ENCODE data around the gene DYNC2H1. TPM values are rescaled to one million over a fixed set of nuclear protein-coding genes. Genes with fewer than 3 reads are reported as not detected.

Gene DYNC2H1
- polyA plus RNA-seq, 3 donors = 39.1 to 48.3 (median 45.1) TPM

DNA sequence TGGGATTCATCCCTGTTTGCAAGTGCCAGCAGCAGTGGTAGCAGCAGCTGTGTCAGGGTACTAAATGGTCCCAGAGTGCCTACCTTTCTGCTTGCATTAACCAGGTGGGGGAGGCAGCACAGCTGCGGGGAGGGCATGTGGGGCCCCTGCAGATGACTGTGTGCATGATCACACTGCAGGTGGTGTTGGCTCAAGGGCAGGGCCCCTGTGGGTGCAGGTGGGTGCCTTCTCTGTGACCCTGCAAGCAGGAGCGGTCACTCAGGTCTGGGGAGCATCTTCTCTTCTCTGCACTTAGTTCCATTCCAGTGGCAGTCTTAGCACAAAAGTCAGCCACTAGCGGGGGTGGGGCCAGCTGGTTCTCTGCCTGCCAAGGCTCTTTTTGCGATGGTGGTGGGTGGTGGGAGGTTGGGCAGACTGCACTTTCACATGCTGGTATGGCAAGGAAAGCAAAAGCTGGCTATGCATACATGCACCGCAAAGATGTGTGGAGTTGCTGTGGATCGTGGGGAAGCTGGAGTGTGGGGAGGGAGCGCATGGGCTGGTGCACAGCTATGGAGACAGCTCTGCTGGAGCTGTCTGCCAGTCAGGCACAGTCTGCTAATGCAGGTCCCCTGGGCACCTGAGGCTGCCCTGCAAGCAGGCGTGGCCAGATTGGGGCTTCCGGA lies 157.1 kb downstream of the DYNC2H1 start:
- DNase-seq (ENCODE audit: low read depth in 3 of 3, low spot score in 2 of 3) = no peak

DNA sequence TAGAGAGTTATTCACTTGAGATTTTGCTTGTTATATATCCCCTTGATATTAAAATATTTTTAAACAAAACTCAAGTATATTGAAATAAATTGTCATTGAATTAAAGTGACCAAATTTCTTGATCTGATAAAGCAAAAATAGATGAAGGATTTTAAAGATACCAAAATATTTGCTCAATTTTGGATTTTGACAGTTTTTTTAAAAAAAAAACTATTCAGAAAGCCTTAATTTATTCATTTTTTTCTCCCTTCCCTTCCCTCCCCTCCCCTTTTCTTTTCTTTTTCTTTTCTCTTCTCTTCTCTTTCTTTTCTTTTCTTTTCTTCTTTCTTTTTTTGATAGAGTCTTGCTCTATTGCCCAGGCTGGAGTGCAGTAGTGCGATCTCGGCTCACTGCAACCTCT lies 163.7 kb downstream of the DYNC2H1 start:
- DNase-seq (ENCODE audit: low read depth in 3 of 3, low spot score in 2 of 3) = no peak

DNA sequence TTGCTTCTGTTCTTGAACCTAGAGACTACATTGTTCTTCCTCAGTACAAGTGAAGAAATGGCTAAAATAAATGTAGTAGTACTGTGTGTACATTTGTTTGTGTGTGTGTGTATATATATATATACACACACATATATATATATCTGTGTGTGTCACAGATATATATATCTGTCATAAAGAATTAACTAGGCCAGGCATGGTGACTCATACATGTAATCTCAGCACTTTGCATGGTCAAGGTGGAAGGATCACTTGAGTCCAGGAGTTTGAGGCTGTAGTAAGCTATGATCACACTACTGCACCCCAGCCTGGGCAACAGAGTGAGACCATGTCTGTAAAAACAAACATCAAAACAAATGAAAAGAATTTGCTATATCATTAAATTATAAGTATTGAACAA lies 164.8 kb downstream of the DYNC2H1 start:
- DNase-seq (ENCODE audit: low read depth in 3 of 3, low spot score in 2 of 3) = no peak

DNA sequence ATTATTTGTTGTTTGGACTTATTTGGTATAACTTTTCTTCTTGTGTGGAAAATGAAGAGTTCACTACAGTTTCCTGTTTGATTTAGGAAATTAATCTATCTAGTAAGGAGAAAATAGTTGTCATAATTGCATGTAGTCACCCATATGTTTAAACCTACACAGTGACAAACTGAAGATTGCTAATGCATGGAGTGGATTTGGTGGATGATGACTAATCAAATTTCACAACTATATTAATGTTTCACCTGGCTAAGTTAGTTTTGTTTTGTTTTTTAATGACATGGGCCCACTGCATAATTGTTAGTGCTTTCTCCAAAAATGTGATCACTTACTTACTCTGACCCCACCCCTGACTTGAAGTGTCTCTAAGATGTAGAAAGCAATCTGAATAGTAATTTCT lies 170.6 kb downstream of the DYNC2H1 start:
- no peak for DNase-seq (ENCODE audit: low read depth in 3 of 3, low spot score in 2 of 3)

DNA sequence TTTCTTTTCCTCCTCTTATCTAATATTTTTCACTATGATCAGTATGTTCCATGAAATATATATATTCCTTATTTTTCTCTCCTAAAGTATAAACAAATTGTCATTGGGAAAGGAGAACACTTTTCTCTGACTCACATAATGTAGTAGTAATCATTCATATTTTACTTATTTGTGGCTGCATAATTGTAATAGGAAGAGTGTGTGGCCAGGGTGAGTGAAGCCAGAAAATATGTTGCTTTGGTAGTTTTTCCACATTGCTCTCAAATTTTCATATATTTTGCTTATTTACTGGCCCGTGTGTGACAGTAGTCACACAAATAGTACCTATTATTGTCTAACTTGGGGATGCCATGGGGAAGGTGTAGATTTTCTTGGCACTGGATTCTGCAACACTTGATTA lies 172.1 kb downstream of the DYNC2H1 start:
- DNase-seq (ENCODE audit: low read depth in 3 of 3, low spot score in 2 of 3) = no peak

DNA sequence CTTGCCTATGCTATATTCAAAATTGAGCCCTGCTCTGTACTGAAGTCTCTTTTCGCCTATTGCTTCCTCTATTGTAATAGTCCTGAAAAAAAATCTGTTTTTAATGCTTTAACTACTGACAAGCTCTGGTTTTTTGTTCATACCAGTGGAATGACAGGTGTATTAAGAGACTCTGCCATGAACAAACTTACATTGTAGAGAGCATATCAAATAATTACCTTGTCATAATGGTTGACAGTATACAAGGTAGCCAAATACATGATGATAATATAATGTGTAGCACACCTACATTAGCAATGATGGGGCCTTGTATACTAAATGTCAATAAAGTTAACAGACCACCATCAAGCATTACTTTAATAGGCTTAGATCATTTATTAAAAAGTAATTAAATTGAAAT lies 175.0 kb downstream of the DYNC2H1 start:
- DNase-seq (ENCODE audit: low read depth in 3 of 3, low spot score in 2 of 3) = no peak

DNA sequence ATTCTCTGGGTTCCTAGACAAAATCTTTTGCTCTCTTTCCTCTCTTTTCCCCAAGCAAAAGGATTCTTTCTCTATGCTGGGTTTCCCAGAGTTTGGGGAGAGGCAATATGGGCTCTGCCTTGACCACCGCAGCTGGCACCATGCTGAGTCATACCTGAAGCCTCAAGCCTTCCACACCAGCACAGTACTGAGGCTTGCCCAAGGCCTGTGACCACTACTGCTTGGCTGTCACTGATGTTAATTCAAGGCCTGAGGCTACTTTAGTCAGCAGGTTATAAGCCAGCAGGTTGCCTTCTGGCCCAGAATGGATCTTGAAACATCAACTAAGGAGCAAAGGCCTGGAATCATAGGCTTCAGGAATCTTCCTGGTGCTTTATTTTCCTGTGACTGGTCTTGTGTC lies 185.3 kb downstream of the DYNC2H1 start:
- DNase-seq (ENCODE audit: low read depth in 3 of 3, low spot score in 2 of 3) = no peak

DNA sequence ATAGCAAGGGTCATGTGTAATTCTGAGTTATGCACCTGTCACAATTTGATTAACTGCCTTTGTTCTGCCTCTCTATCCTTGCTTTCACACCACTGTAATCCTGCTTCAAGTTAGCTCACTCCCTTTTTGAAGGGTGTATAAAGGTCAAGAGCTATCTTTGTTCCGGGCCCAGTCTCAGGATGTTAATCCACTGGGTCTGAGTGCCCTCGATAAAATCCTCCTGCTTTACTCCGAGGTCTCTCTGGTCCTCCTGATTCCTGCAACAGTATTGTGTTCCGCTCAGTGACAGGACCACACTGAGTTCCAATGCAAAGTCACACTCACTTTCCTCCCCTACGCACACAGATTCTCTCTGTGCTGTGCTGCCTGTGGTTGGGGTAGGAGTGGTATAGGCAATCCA lies 186.5 kb downstream of the DYNC2H1 start:
- DNase-seq (ENCODE audit: low read depth in 3 of 3, low spot score in 2 of 3) = no peak

DNA sequence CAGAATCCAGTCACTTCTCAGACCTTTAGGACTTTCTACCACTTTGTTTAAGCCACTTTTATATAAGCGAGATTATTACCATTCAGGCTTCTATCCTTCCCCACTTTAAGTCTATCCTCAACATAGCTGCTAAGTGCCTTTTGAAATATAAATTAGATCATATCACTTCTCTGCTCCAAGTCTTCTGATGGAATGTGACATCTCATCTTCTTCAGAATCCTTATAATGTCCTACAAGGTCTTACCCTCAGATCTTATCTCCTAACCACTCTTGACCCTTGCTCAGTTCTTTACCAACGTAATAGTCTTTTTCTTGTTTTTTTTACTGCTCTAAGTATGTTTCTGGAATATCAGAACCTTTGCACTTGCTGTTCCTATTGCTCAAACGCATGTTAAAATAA lies 188.7 kb downstream of the DYNC2H1 start:
- no peak for DNase-seq (ENCODE audit: low read depth in 3 of 3, low spot score in 2 of 3)

DNA sequence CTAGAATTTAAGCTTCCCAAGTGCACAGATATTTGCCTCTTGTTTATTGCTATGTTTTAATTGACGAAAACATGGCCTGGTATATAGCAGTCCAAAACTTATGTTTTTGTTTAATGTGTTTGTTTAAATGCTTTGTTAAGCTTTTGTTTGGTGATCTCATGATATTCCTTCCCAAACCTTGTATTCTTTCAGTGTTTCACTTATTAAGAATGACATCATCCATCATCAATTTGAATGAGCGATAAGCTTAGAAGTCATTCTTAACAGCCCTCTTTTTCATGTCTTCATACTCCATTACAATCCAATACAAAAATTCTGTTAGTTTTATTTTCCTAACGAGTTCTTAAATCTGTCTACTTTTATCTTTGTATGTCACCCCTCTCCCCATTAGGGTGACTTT lies 206.0 kb downstream of the DYNC2H1 start:
- DNase-seq (ENCODE audit: low read depth in 3 of 3, low spot score in 2 of 3) = no peak

DNA sequence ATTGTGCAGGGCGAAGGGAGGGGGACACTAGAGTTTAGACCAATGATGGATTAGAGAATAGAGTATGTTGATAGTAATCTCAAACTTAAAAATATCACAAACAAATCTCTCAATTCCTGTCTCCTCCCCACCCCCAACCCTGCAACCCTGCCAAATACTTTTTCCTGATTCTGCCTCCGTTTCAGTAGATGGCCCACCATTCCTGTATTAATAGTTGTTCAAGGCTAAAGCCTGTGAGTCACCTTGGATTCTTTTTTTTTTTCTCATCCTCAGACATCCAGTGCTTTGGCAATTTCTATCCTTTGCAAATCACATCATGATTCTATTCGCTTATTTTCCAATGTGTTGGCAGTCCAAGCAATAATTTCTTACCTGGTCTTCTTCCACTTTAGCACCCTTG lies 207.9 kb downstream of the DYNC2H1 start:
- DNase-seq (ENCODE audit: low read depth in 3 of 3, low spot score in 2 of 3) = no peak

DNA sequence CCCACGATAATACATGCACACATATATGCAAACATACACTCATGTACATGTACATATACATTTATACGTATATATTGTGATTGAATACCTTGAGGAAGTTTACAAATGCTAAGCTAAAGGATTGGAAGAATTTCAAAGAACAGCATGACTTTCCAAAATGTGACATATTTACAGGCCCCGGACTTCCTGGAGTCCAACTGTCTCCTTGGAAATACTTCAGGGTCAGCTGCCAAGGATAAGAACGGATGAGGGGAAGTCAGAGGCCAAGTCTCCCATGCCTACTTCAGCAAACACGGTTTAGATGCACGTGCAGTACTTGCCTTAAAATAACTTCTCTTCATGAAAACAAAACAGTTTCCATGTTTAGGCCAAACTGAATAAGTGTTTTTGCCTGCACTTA lies 213.6 kb downstream of the DYNC2H1 start:
- DNase-seq (ENCODE audit: low read depth in 3 of 3, low spot score in 2 of 3) = no peak

DNA sequence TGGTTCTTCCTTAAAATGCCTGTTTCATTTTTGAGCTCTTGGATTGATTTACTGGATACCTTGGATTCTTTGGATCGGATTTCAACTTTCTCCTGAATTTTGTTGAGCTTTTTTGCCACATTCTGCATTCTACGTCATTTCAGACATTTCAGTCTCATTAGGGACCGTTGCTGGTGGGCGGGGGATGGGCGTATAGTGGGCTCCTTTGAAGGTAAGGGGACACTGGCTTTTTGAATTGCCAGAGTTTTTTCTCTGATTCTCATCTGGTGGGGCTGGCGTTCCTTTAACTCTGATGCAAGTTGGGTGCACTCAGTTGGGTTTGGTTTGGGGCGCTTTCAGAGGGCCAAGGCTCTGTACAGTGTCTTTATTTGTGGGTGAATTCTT lies 216.5 kb downstream of the DYNC2H1 start:
- DNase-seq (ENCODE audit: low read depth in 3 of 3, low spot score in 2 of 3) = no peak

DNA sequence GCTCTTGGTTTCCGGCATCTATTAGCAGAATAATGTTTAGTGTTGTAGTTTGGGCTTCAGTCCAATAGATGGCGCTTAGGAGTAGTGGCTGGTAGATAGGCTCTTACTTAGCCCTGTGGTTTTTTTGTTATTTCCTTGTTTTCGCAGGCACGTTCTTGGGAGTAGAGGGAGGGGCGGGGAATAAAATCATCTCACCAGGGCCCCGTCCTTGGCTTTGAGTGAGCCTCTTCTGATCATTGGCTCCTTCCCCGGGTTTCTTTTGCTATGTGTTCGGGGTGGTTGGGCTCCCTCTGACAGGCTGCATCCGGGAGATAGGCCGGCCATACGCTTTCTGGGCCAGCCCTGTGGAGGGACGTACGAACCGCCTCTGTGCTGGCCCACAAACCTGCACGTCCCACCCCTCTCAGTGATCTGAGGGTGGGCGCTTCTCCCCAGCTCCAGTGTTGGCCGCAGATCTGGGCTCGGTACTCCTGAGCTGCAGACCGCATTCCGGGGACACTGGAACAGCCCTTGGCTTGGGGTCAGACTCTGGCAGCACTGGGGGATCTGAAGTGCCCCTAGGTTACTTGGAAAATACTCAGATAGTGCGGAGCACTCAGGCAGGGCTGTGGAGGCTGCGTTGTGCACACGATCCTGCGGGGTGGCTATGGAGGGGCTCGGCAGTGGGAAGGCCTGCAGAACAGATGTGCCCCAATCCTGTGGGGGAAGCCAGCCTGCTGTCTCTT lies 217.0 kb downstream of the DYNC2H1 start:
- peak; percentile 16 to 27 (median 23) for DNase-seq (ENCODE audit: low read depth in 3 of 3, low spot score in 2 of 3)

DNA sequence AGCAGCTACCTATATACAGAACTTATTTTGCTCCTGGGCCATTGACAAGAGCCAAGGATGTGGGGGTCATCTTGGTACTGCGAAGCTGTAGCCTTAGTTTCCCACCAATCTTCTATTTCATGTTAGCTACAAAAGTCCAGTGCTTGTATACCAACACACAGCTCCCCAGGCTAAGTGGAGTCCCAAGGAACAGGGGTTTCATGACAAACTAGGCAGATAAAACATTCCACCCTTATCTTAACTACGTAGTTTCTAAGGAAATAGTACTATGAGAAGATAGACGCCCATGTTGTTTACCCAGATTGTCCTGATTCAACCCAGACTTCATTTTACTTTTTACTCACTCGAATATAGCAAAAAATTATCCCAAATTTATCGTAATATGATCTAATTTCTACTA lies 218.5 kb downstream of the DYNC2H1 start:
- DNase-seq (ENCODE audit: low read depth in 3 of 3, low spot score in 2 of 3) = no peak

DNA sequence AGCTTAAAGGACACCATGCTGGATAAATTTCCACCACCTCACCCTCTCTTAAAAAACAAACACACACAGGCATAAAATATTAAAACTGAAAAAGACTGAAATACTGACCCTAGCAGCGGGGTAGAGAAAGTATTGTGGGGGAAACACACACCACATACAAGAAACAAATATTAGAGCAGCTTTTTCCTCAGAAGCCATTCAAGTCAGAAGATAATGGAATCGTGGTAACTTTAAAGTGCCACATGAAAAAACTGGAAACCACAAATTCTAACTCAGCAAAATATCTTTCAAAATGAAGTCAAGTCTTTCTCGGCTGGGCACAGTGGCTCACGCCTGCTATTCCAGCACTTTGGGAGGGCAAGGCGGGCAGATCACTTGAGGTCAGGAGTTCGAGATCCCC lies 223.2 kb downstream of the DYNC2H1 start:
- no peak for DNase-seq (ENCODE audit: low read depth in 3 of 3, low spot score in 2 of 3)

DNA sequence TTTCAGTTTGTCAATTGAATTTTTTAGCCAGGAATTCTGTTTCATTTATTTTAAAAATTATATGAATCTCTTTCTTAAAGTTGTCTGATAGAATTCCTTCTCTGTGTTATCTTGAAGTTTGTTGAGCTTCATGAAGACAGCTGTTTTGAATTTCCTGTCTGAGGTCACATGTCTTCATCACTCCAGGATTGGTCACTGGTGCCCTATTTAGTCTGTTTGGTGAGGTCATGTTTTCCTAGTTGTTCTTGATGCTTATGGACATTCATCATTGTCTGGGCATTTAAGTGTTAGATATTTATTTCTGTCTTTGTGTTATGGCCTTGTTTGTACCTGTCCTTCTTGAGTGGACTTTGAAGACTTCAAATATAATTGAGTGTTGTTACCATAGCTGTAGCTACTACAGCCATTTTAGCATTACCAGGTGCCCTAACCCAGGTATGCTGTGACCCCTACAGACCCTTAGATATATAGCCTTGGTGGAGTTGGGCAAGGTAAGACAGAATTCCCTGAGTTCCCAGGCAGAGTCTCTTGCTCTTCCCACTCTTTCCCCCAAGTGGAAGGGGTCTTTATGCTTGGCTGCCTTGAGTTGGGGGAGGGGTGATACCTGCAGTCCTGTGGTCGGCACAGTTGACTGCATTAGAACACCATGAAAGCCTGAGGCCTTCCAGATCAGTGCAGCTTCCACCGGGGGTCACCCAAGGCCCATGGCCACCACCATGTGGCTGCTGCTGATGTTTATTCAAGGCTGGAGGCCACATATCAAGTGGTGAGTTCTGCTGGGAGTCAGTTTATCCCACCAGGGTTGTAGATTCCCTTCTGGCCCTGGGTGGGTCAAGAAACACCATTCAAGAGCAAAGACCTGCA lies 229.6 kb downstream of the DYNC2H1 start:
- no peak for DNase-seq (ENCODE audit: low read depth in 3 of 3, low spot score in 2 of 3)

DNA sequence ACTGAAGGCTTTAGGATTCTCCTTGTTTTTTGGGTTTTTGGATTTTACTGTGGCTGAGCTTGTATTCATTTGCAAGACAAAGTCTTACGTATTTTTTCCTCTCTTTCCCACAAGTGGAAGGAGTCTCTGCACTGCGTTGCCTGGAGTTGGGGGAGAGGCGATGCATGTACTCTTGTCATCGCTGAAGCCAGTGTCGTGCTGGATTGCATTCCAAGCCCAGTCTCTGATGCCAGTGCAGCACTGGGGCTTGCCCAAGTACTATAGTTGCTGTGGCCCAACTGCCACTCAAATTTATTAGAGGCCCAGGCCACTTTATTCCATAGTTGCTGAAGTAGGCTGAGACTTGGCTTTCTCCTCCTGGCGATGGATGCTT lies 230.2 kb downstream of the DYNC2H1 start:
- no peak for DNase-seq (ENCODE audit: low read depth in 3 of 3, low spot score in 2 of 3)

DNA sequence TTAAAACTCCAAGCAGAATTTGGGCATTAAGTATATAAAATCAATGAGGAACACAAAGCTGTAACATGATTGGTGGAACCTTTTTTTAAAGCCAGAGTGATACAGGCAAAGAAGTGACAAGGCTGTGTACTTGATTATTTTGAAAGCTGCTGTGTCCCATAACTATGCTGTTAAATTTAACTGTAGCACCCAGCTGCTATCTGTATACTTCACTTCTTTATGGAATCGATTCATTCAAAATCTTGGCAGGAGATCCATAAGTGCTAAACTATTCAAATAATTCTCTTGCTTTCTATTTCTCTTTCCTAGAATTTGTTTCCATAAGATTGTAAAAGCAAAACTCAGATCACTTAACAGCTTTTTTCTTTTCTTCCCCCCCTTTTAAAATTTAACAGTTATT lies 231.7 kb downstream of the DYNC2H1 start:
- DNase-seq (ENCODE audit: low read depth in 3 of 3, low spot score in 2 of 3) = no peak

DNA sequence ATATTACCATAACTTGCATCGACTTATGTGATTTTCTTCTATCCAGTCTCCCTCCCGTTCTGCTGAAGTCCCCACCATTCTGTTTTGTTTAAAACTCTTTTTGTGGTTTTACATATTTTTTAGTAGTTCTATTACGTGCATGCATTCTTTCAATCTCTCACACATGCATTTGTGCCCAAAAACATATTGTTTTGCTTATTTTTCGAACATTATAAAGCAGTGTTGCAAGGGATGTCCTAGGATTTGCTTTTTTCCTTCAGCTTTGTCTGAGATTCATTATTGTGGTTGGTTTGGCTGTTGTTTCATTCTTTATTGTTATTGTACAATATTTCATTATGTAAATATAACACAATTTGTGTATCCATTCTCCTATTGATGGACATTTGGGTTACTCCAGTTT lies 235.7 kb downstream of the DYNC2H1 start:
- no peak for DNase-seq (ENCODE audit: low read depth in 3 of 3, low spot score in 2 of 3)

DNA sequence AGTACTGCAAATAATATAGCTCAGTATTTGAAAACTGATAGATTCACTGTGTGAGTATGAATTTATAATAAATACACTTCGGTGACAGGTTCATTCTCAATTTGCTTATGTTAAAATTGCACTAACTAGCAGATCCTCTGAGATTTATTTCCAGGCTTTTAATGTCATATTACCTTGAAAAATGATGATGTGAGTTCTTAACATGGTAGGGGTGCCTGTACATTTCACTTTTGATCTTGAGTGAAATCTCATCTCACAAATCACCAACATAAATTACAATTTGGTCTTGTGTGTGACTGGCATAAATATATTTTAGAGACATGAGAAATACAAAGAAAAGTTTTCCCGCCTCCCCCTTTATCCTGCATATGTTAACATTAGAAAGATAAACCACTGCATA lies 240.4 kb downstream of the DYNC2H1 start:
- DNase-seq (ENCODE audit: low read depth in 3 of 3, low spot score in 2 of 3) = no peak

DNA sequence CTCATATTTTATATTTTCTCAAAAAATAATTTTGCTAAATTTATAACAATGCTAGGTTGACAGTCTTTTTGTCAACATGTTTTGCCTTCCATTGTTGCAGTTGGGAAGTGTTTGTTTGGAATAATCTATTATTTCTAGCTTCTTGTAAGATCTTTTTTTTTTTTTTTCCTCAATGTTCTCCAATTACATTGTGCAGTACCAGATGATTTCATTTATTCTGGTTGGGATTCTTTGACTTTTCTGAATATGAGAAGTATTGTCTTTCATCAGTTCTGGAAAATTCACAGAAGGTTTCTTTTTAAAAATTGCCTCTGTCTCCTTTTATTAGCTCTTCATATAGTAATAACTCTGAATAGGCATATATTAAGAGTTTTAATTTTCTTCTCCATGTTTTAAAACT lies 245.4 kb downstream of the DYNC2H1 start:
- DNase-seq (ENCODE audit: low read depth in 3 of 3, low spot score in 2 of 3) = no peak

Data from right renal cortex interstitium (tissue), 3 donors.